IPS-NIHi11 (cell line): ENCODE data around the gene CASKIN1.
A peak's percentile ranks its signal among the peaks of the same experiment; 100 is the strongest.

Experiments used
- DNase-seq: peaks from one replicate; pipeline ENCODE4 v3.0.0; 2012; ENCODE audit warnings: mixed read lengths, low spot score

Gene CASKIN1

DNA sequence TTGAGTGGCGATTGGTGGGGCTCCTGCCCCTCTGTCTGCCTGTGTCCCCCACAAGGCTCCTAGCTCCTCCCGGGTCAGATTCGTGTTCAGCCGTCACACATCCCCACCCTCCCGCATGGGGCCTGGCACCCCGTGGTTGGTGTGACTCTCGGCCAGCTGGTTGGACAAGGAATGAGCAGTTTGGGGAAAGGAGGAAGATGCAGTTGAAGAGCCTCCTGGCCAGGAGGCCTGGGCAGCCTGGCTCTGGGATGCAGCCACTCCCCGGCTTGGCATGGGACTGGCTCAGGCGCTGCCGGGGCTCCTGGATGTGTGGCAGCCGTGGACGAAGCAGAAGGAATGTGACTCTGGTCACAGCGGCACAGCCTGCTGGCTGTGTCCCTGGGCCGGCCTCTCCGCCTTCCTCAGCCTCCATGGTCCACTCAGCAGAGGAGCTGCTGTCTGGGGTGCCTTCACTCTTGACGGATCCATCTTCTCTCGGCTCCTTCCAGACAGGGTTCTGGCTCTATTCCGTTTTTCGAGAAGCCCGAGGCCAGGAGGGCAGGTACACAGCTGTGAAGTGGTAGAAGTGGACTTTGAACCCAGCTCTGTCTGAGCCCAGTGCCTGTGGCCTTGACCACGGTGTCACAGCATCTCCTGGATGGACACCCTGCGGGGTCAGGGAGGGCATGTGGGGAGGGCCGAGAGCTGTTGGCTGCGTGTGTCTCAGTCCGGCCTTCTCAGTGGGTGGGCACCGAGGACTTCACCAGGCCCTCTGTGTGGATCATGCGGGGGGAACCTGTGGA, 38.7 kb downstream of the CASKIN1 start:
- no peak for DNase-seq

GRCh38 chr16:2156849-2157224, 39.6 kb downstream of the CASKIN1 start:
- no peak for DNase-seq

DNA sequence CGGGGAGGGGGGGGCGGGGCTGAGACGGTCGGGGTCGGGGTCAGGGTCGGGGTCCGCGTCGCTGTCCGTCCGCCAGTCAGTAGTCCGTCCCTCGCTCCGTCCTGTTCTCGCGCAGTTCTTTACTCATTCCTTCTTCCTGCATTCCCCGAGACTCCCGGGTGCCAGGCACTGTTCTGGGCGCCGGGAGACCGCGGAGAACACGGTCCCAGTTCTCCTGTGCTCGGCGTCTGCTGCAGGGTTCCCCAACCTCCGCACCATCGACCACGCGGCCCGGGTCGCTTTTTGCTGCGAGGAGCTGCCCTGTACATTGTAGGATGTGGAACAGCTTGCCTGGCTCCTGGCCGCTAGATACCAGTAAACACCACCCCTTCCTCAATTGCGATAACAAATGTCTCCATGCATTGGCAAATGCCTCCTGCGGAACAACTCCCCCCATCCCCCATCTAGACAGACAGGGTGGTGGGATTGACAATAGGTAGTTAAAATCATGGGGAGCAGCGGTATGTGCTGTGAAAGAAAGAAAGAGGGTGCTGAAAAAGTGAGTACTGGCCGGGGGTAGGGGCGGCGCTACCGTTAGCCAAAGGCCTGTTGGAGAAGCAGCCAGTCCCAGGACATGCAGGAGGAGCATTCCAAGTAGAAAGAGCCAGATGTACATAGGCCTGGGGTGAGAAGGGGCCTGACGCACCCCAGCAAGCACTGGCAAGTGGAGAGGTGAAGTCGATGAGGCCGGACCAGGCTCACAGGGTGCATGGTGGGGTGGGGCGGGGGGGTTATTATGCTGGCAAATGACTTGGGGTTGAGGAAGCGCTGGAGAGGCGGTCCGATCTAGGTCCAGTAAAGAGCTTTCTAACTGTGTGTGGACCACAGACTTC, 40.2 kb downstream of the CASKIN1 start:
- DNase-seq, result no peak

- DNase-seq, result peak; percentile 96
These were observed 41.1 kb downstream of the CASKIN1 start, which contains the start of gene TRAF7 for GRCh38 chr16:2155091-2155950. TSS of gene TRAF7 (plus strand) at chr16:2155782. CDS start at chr16:2163921, 8,139 bp downstream.

DNA sequence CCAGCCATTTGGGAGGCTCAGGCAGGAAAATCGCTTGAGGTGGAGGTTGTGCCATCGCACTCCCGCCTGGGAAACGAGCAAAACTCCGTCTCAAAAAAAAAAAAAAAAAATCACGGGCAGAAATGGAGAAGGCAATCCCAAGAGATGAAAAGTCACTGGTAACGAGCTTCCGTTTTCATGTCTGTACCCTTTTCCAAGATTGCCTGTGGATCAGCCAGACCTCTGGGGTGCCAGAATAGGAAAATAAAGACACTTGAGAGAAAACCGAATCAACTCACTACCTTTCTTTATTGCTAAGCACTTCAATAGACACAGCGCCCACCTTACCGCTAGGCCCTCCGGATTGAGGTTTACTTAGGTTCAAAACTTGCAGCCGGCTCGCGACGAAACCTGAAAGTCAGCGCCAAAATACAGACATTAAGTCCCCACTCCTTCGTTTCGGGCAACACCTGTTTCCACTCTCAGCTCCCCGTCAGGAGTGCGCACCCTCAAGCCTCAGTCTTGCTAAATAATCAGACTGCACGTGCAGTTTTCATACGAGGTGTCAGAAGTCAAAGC, 41.8 kb downstream of the CASKIN1 start:
- no peak for DNase-seq

- DNase-seq, result no peak
These were observed 43.5 kb downstream of the CASKIN1 start for GRCh38 chr16:2152695-2153506.

- no peak for DNase-seq
These were observed 45.0 kb downstream of the CASKIN1 start for GRCh38 chr16:2151188-2152091.

- no peak for DNase-seq
These were observed 45.8 kb downstream of the CASKIN1 start for GRCh38 chr16:2150418-2151187.

- DNase-seq, result no peak
These were observed 46.6 kb downstream of the CASKIN1 start for GRCh38 chr16:2149630-2150417.

- no peak for DNase-seq
These were observed 47.4 kb downstream of the CASKIN1 start for GRCh38 chr16:2148714-2149629.

- DNase-seq, result peak; percentile 80
These were observed 48.3 kb downstream of the CASKIN1 start, which contains the start of gene RAB26 for GRCh38 chr16:2147981-2148671. TSS of gene RAB26 (plus strand) at chr16:2148625. CDS start at chr16:2148784, 159 bp downstream.

GRCh38 chr16:2147378-2147777, 49.0 kb downstream of the CASKIN1 start:
- DNase-seq, result no peak

DNA sequence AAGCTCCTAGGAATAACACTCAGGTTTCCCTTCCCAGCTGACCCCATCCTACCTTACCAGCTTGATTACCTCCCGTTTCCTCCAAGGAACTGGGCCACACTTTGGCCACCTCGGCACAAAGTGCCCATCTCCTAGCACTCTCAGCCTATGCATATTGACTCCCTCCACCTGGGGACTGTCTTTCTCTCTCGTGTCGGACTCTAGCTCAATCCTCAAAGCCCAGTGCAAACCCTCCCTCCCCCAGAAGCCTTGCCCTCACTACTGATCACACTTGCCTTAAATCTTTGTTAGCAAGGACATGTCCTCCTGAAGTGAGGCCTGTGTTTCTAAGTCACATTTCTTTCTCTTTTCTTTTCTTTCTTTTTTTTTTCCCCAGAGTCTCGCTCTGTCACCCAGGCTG, 50.6 kb downstream of the CASKIN1 start:
- peak; percentile 0 for DNase-seq

- DNase-seq, result peak; percentile 1
These were observed 52.4 kb downstream of the CASKIN1 start for GRCh38 chr16:2143878-2144485.

- DNase-seq, result peak; percentile 2
These were observed 53.2 kb downstream of the CASKIN1 start for GRCh38 chr16:2142942-2143877.
